Measurements from ENCODE around the gene TMPRSS2. TPM values are rescaled to one million over a fixed set of nuclear protein-coding genes. Genes with fewer than 3 reads are reported as not detected.

The TMPRSS2 gene
- total and polyA plus RNA-seq, 2 donors (not counting 1 experiment from before 2014, with no cell fraction given) = not detected

DNA sequence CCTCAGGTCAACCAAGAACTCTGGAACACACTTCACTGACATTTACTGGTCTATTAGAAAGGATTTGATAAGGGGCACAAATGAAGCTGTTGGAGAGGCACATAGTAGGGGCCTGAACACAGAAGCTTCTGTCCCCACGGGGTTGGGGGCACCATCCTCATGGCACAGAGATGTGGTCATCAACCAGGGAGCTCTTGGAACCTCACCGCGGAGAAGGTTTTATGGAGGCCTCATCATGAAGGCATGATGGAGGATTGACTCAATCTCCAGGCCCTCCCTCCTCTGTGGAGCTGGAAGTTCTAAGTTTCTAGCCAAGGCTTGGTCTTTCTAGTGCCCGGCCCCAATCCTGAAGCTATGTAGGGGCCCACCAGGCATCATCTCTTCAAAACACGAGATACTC is 58.3 kb downstream of the TMPRSS2 start:
- WGBS (ENCODE audit: insufficient coverage) = 100% methylated on average over 1 of the region's 5 CpGs
- no peaks in the 10 kb centered on the region for H3K9me3 Mint-ChIP-seq (ENCODE audit: insufficient read depth)
- no peak overlapping the region for H3K27ac Mint-ChIP-seq

DNA sequence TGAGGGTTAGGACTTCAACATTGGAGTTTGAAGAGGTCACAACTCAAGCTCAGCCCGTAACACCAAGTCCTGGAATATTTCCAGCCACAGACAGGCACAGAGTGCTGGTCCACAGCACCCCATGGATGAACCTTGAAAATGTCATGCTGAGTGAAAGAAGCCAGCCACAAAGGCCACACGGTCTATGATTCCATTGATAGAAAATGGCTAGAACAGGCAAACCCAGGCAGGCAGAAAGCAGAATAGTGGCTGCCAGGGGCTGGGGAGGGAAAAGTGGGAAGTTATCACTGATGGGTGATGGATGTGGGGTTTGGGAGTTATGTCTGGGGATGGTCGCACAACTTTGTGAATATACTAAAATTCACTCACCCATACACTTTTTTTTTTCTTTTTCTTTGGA is 60.6 kb downstream of the TMPRSS2 start:
- H4K20me1 ChIP-seq (ENCODE audit: control insufficient read depth, insufficient read depth, low read length, poor library complexity, severe bottlenecking) = no peaks in the 10 kb centered on the region
- H3K79me2 ChIP-seq (ENCODE audit: control insufficient read depth, insufficient read depth, low read length) = no peaks in the 10 kb centered on the region
- H3K4me2 ChIP-seq (replicated peaks; ENCODE audit: low read depth, low read length, poor library complexity, severe bottlenecking) = no peak overlapping the region
- ATAC-seq (ENCODE audit: low read depth) (no peak), DNase-seq (no peak)
- peaks cover 1% of the 10 kb centered on the region for H3K4me1 Mint-ChIP-seq
- H3K9ac ChIP-seq (ENCODE audit: low read length) = no peak overlapping the region
- TF ChIP-seq, protein P1, sequence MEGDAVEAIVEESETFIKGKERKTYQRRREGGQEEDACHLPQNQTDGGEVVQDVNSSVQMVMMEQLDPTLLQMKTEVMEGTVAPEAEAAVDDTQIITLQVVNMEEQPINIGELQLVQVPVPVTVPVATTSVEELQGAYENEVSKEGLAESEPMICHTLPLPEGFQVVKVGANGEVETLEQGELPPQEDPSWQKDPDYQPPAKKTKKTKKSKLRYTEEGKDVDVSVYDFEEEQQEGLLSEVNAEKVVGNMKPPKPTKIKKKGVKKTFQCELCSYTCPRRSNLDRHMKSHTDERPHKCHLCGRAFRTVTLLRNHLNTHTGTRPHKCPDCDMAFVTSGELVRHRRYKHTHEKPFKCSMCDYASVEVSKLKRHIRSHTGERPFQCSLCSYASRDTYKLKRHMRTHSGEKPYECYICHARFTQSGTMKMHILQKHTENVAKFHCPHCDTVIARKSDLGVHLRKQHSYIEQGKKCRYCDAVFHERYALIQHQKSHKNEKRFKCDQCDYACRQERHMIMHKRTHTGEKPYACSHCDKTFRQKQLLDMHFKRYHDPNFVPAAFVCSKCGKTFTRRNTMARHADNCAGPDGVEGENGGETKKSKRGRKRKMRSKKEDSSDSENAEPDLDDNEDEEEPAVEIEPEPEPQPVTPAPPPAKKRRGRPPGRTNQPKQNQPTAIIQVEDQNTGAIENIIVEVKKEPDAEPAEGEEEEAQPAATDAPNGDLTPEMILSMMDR (IDR thresholded peaks at IDR 0.05) = no peak
- TF ChIP-seq EZH2 (IDR thresholded peaks at IDR 0.05; ENCODE audit: borderline replicate concordance, insufficient read depth, low read depth, low read length, poor library complexity, severe bottlenecking) = no peak
- ChIA-PET CTCF (interaction anchor here (1.6 kb wide), 1 partner anchor 164 kb away, joined by 5 read pairs; no protein-coding TSS in a partner anchor), POLR2A (no interaction called here)
- H3K4me3 Mint-ChIP-seq = no peak overlapping the region
- H3K36me3 ChIP-seq (replicated peaks in 1 of 2; ENCODE audit: control extremely low read depth in 1 of 2, control insufficient read depth in 1 of 2, extremely low read depth in 1 of 2, insufficient read depth in 2 of 2, low read length in 1 of 2) = peaks cover 0 to 85% of the 10 kb centered on the region in 2 experiments
- WGBS (ENCODE audit: insufficient coverage) = 100% methylated on average over 2 of the region's 3 CpGs
- H3K27me3 ChIP-seq (replicated peaks in 1 of 4; ENCODE audit: control extremely low read depth in 1 of 4, control insufficient read depth in 3 of 4, insufficient read depth in 4 of 4, low read length in 3 of 4) = no peaks in the 10 kb centered on the region
- no peaks in the 10 kb centered on the region for H3K9me3 Mint-ChIP-seq (ENCODE audit: insufficient read depth)
- no peaks in the 10 kb centered on the region for H3K4me1 ChIP-seq (ENCODE audit: control insufficient read depth in 2 of 2, insufficient read depth in 2 of 2, low read length in 2 of 2)
- no peak overlapping the region for H3K4me3 ChIP-seq (ENCODE audit: control extremely low read depth in 1 of 5, extremely low read depth in 1 of 5, insufficient read depth in 1 of 5, low read depth in 2 of 5, low read length in 4 of 5)
- H3K27ac ChIP-seq (ENCODE audit: low read length in 2 of 2) = no peak overlapping the region
- H3K27ac Mint-ChIP-seq = no peak overlapping the region
- H2AFZ ChIP-seq (ENCODE audit: insufficient read depth, low read depth, low read length, poor library complexity, severe bottlenecking) = no peak overlapping the region
- intact Hi-C loops (cut with micrococcal nuclease) = no loop called here
- no peaks in the 10 kb centered on the region for H3K9me3 ChIP-seq (ENCODE audit: control extremely low read depth in 1 of 3, control insufficient read depth in 2 of 3, insufficient read depth in 1 of 3, low read length in 2 of 3)
- H3K27me3 Mint-ChIP-seq = no peaks in the 10 kb centered on the region

More for the DNA sequence above, 58.3 kb downstream of the TMPRSS2 start:
- H3K27me3 ChIP-seq (replicated peaks in 1 of 4; ENCODE audit: control extremely low read depth in 1 of 4, control insufficient read depth in 3 of 4, insufficient read depth in 4 of 4, low read length in 3 of 4) = no peaks in the 10 kb centered on the region
- ChIA-PET CTCF (interaction anchor here (2.6 kb wide), 1 partner anchor 166 kb away, joined by 16 read pairs; no protein-coding TSS in a partner anchor), POLR2A (no interaction called here)
- TF ChIP-seq EZH2 (IDR thresholded peaks at IDR 0.05; ENCODE audit: borderline replicate concordance, insufficient read depth, low read depth, low read length, poor library complexity, severe bottlenecking) = no peak
- TF ChIP-seq, protein P1 (IDR thresholded peaks at IDR 0.05) = no peak
- no peak overlapping the region for H2AFZ ChIP-seq (ENCODE audit: insufficient read depth, low read depth, low read length, poor library complexity, severe bottlenecking)
- no peak overlapping the region for H3K27ac ChIP-seq (ENCODE audit: low read length in 2 of 2)
- H3K9ac ChIP-seq (ENCODE audit: low read length) = no peak overlapping the region
- no peak for ATAC-seq (ENCODE audit: low read depth)
- no peaks in the 10 kb centered on the region for H3K4me1 ChIP-seq (ENCODE audit: control insufficient read depth in 2 of 2, insufficient read depth in 2 of 2, low read length in 2 of 2)
- no peak for DNase-seq
- peaks cover 3% of the 10 kb centered on the region for H4K20me1 ChIP-seq (ENCODE audit: control insufficient read depth, insufficient read depth, low read length, poor library complexity, severe bottlenecking)
- H3K4me3 ChIP-seq (ENCODE audit: control extremely low read depth in 1 of 5, extremely low read depth in 1 of 5, insufficient read depth in 1 of 5, low read depth in 2 of 5, low read length in 4 of 5) = no peak overlapping the region
- H3K4me3 Mint-ChIP-seq = no peak overlapping the region
- intact Hi-C loops (cut with micrococcal nuclease) = no loop called here
- peaks cover 1% of the 10 kb centered on the region for H3K4me1 Mint-ChIP-seq
- no peaks in the 10 kb centered on the region for H3K9me3 ChIP-seq (ENCODE audit: control extremely low read depth in 1 of 3, control insufficient read depth in 2 of 3, insufficient read depth in 1 of 3, low read length in 2 of 3)
- no peaks in the 10 kb centered on the region for H3K79me2 ChIP-seq (ENCODE audit: control insufficient read depth, insufficient read depth, low read length)
- H3K4me2 ChIP-seq (replicated peaks; ENCODE audit: low read depth, low read length, poor library complexity, severe bottlenecking) = no peak overlapping the region
- H3K36me3 ChIP-seq (replicated peaks in 1 of 2; ENCODE audit: control extremely low read depth in 1 of 2, control insufficient read depth in 1 of 2, extremely low read depth in 1 of 2, insufficient read depth in 2 of 2, low read length in 1 of 2) = peaks cover 0 to 87% of the 10 kb centered on the region in 2 experiments
- H3K27me3 Mint-ChIP-seq = no peaks in the 10 kb centered on the region

All from B cell (primary cell).